Astrocyte (in vitro differentiated cells and primary cell): ENCODE results near the gene ZNF512B. TPM values are rescaled to one million over a fixed set of nuclear protein-coding genes. Genes with fewer than 3 reads are reported as not detected.

Source experiments
- DNase-seq: peaks from one replicate; pipeline ENCODE4 v3.0.0-alpha.2; 2010; ENCODE audit warnings: low read depth
- FAIRE-seq: peaks from 2 replicates; lab custom pipeline; 2011; peaks lifted over from hg19 to GRCh38; lab: Jason Lieb, UNC
- H2AFZ ChIP-seq: 2 replicates; pipeline ENCODE4 v1.6.0; 2012; ENCODE audit warnings: low read depth, low read length, inconsistent platforms
- H3K27ac ChIP-seq: 2 replicates; pipeline ENCODE4 v1.5.1; 2011; ENCODE audit warnings: low read depth, low read length, inconsistent platforms
- H3K27me3 ChIP-seq: 2 replicates; pipeline ENCODE4 v1.6.0; 2011; ENCODE audit warnings: low read length, inconsistent platforms; ENCODE audit not compliant: insufficient read depth
- H3K36me3 ChIP-seq: 2 replicates; pipeline ENCODE4 v1.5.1; 2011; ENCODE audit warnings: low read length, inconsistent platforms; ENCODE audit not compliant: insufficient read depth
- H3K4me1 ChIP-seq: 2 replicates; pipeline ENCODE4 v1.5.1; 2011; ENCODE audit warnings: low read length, inconsistent platforms; ENCODE audit not compliant: insufficient read depth
- H3K4me2 ChIP-seq: 2 replicates; pipeline ENCODE4 v1.6.0; 2012; ENCODE audit warnings: low read length, inconsistent platforms
- H3K4me3 ChIP-seq: 2 replicates; pipeline ENCODE4 v1.5.1; 2011; ENCODE audit warnings: low read depth, mild to moderate bottlenecking, low read length, inconsistent platforms; ENCODE audit not compliant: insufficient read depth
- H3K79me2 ChIP-seq: 2 replicates; pipeline ENCODE4 v1.6.0; 2012; ENCODE audit warnings: mild to moderate bottlenecking, low read length, inconsistent platforms; ENCODE audit not compliant: insufficient read depth
- H3K9ac ChIP-seq: 2 replicates; pipeline ENCODE4 v1.6.0; 2012; ENCODE audit warnings: mild to moderate bottlenecking, low read length, inconsistent platforms
- H3K9me3 ChIP-seq: 2 replicates; pipeline ENCODE4 v1.5.1; 2012; ENCODE audit warnings: low read depth, mild to moderate bottlenecking, low read length, inconsistent platforms; ENCODE audit not compliant: insufficient read depth
- H4K20me1 ChIP-seq: 2 replicates; pipeline ENCODE4 v1.6.0; 2012; ENCODE audit warnings: low read length, inconsistent platforms; ENCODE audit not compliant: insufficient read depth
- H3K27ac Mint-ChIP-seq: one replicate; pipeline ENCODE4 v1.8.0; 2021; ENCODE audit warnings: mild to moderate bottlenecking, mixed read lengths; ENCODE audit not compliant: unreplicated experiment
- H3K27me3 Mint-ChIP-seq: one replicate; pipeline ENCODE4 v1.8.0; 2021; ENCODE audit warnings: low read depth, mixed read lengths; ENCODE audit not compliant: unreplicated experiment
- H3K36me3 Mint-ChIP-seq: one replicate; pipeline ENCODE4 v1.8.0; 2021; ENCODE audit warnings: low read depth, mixed read lengths; ENCODE audit not compliant: unreplicated experiment
- H3K4me1 Mint-ChIP-seq: one replicate; pipeline ENCODE4 v1.8.0; 2021; ENCODE audit warnings: low read depth, mixed read lengths; ENCODE audit not compliant: unreplicated experiment
- H3K4me3 Mint-ChIP-seq: one replicate; pipeline ENCODE4 v1.8.0; 2021; ENCODE audit warnings: mild to moderate bottlenecking, moderate library complexity, mixed read lengths; ENCODE audit not compliant: unreplicated experiment
- H3K9me3 Mint-ChIP-seq: one replicate; pipeline ENCODE4 v1.8.0; 2021; ENCODE audit warnings: mild to moderate bottlenecking, mixed read lengths; ENCODE audit not compliant: unreplicated experiment
- EZH2 ChIP-seq: IDR thresholded peaks from 2 replicates; pipeline ENCODE4 v1.6.1; 2012; ENCODE audit warnings: mild to moderate bottlenecking, low read length, inconsistent platforms; ENCODE audit not compliant: insufficient read depth
- total RNA-seq: library from RNA; stranded (reverse); gene quantifications from 2 replicates; pipeline ENCODE4 v1.2.1, GENCODE V29; 2021
- TF ChIP-seq, protein P1 (sequence below): IDR thresholded peaks from 2 replicates; pipeline ENCODE4 v1.5.1; 2011; ENCODE audit warnings: low read depth, mild to moderate bottlenecking, inconsistent platforms, low read length, moderate library complexity; ENCODE audit not compliant: insufficient read depth

Gene ZNF512B
- total RNA-seq, 1 donor from 2014 or later = 27.7 TPM

GRCh38 chr20:63978319-63979228 lies 8.8 kb upstream of the ZNF512B start:
- H3K4me3 ChIP-seq = peak overlapping the region; percentile 41
- H3K9ac ChIP-seq = no peak overlapping the region
- H3K27me3 Mint-ChIP-seq = no peaks in the 10 kb centered on the region
- TF ChIP-seq, protein P1, sequence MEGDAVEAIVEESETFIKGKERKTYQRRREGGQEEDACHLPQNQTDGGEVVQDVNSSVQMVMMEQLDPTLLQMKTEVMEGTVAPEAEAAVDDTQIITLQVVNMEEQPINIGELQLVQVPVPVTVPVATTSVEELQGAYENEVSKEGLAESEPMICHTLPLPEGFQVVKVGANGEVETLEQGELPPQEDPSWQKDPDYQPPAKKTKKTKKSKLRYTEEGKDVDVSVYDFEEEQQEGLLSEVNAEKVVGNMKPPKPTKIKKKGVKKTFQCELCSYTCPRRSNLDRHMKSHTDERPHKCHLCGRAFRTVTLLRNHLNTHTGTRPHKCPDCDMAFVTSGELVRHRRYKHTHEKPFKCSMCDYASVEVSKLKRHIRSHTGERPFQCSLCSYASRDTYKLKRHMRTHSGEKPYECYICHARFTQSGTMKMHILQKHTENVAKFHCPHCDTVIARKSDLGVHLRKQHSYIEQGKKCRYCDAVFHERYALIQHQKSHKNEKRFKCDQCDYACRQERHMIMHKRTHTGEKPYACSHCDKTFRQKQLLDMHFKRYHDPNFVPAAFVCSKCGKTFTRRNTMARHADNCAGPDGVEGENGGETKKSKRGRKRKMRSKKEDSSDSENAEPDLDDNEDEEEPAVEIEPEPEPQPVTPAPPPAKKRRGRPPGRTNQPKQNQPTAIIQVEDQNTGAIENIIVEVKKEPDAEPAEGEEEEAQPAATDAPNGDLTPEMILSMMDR = no peak
- no peak for TF ChIP-seq EZH2
- peaks cover 21% of the 10 kb centered on the region for H3K79me2 ChIP-seq
- FAIRE-seq (no peak), DNase-seq (no peak)
- peaks cover 2% of the 10 kb centered on the region for H3K36me3 ChIP-seq
- peaks cover 5% of the 10 kb centered on the region for H3K36me3 Mint-ChIP-seq
- H3K9me3 ChIP-seq = no peaks in the 10 kb centered on the region
- peak overlapping the region; percentile 78 for H3K4me3 Mint-ChIP-seq
- H2AFZ ChIP-seq = peak overlapping the region; percentile 58
- peak overlapping the region; percentile 89 for H3K4me2 ChIP-seq
- H4K20me1 ChIP-seq = peaks cover 15% of the 10 kb centered on the region
- H3K27ac ChIP-seq = no peak overlapping the region
- no peaks in the 10 kb centered on the region for H3K27me3 ChIP-seq
- peaks cover 46% of the 10 kb centered on the region for H3K4me1 ChIP-seq
- peak overlapping the region; percentile 58 for H3K27ac Mint-ChIP-seq
- peaks cover 31% of the 10 kb centered on the region for H3K4me1 Mint-ChIP-seq
- no peaks in the 10 kb centered on the region for H3K9me3 Mint-ChIP-seq

DNA sequence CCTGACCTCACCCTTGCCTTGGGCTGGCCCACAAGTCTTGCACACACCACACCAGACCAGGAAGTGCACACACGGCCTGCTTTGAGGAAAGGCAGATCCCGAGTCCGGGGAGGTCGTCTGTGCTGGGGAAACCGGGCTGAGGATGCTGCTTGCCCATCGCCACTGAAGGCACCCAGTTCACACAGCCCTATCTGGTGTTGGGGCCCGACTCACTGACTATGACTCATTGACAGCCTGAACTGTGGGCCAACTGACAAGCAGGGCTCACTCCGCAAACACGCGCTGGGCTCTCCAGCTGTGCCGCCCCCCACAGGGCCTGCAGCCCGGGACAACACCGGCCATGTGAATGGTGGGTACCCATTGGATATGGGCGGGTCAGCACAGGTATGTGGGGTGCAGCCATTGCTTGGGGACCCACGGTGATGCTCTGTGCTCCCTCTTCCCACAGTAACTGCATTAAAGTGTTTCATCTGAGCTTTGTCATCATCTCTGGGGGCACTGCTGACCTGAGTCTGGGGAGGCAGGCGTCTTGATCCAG lies 8.1 kb upstream of the ZNF512B start:
- Mint-ChIP-seq H3K36me3 (peaks cover 2% of the 10 kb centered on the region), H3K9me3 (no peaks in the 10 kb centered on the region), H3K4me3 (peak overlapping the region; percentile 76), H3K27ac (peak overlapping the region; percentile 12), H3K27me3 (no peaks in the 10 kb centered on the region), H3K4me1 (peaks cover 31% of the 10 kb centered on the region)
- peak overlapping the region; percentile 36 for H3K9ac ChIP-seq
- H3K27me3 ChIP-seq = no peaks in the 10 kb centered on the region
- H3K27ac ChIP-seq = no peak overlapping the region
- TF ChIP-seq, protein P1 = no peak
- no peak for TF ChIP-seq EZH2
- peaks cover 17% of the 10 kb centered on the region for H3K79me2 ChIP-seq
- peaks cover 9% of the 10 kb centered on the region for H4K20me1 ChIP-seq
- H3K36me3 ChIP-seq = no peaks in the 10 kb centered on the region
- peak overlapping the region; percentile 1 for H2AFZ ChIP-seq
- H3K4me3 ChIP-seq = peak overlapping the region; percentile 33
- DNase-seq (peak; percentile 68), FAIRE-seq (no peak)
- H3K9me3 ChIP-seq = no peaks in the 10 kb centered on the region
- peak overlapping the region; percentile 89 for H3K4me2 ChIP-seq
- H3K4me1 ChIP-seq = peaks cover 46% of the 10 kb centered on the region
